Activated gamma-delta T cell treated with Interleukin-2 at 50 U/mL for 16 hours (primary cell): Measurements from ENCODE around the gene IRX2.

Experiments used
- DNase-seq: peaks from one replicate; pipeline ENCODE4 v3.0.0-alpha.2; 2020

Gene IRX2

GRCh38 chr5:2711446-2712425 lies 39.7 kb downstream of the IRX2 start:
- no peak for DNase-seq

GRCh38 chr5:2710910-2711309 lies 40.6 kb downstream of the IRX2 start:
- DNase-seq = no peak

GRCh38 chr5:2709976-2710689 lies 41.3 kb downstream of the IRX2 start:
- no peak for DNase-seq

GRCh38 chr5:2708751-2709150 lies 42.7 kb downstream of the IRX2 start:
- DNase-seq = no peak

- DNase-seq = no peak
Measured at GRCh38 chr5:2708132-2708531, 43.3 kb downstream of the IRX2 start.

GRCh38 chr5:2705861-2706260 lies 45.6 kb downstream of the IRX2 start:
- DNase-seq = no peak

- DNase-seq = no peak
Measured at GRCh38 chr5:2704806-2705645, 46.5 kb downstream of the IRX2 start.

- no peak for DNase-seq
Measured at GRCh38 chr5:2704111-2704510, 47.4 kb downstream of the IRX2 start.

- no peak for DNase-seq
Measured at GRCh38 chr5:2703615-2704014, 47.9 kb downstream of the IRX2 start.

GRCh38 chr5:2703041-2703440 lies 48.4 kb downstream of the IRX2 start:
- DNase-seq = no peak

GRCh38 chr5:2702096-2702879 lies 49.2 kb downstream of the IRX2 start:
- no peak for DNase-seq

- DNase-seq = no peak
Measured at GRCh38 chr5:2701592-2701991, 49.9 kb downstream of the IRX2 start.

- no peak for DNase-seq
Measured at GRCh38 chr5:2700876-2701275, 50.6 kb downstream of the IRX2 start.

GRCh38 chr5:2699686-2700085 lies 51.8 kb downstream of the IRX2 start:
- no peak for DNase-seq

GRCh38 chr5:2699231-2699630 lies 52.2 kb downstream of the IRX2 start:
- no peak for DNase-seq

GRCh38 chr5:2698581-2698980 lies 52.9 kb downstream of the IRX2 start:
- DNase-seq = no peak

GRCh38 chr5:2697446-2698200 lies 53.9 kb downstream of the IRX2 start:
- no peak for DNase-seq

- no peak for DNase-seq
Measured at GRCh38 chr5:2697041-2697440, 54.4 kb downstream of the IRX2 start.
